CD14-positive monocyte (primary cell): ENCODE results near the gene CNTN5. TPM values are rescaled to one million over a fixed set of nuclear protein-coding genes. Genes with fewer than 3 reads are reported as not detected.

Experiments used
- DNase-seq, 3 donors: peaks; one replicate each; pipeline ENCODE4 v3.0.0-alpha.2; 2011 to 2022
- H2AFZ ChIP-seq: 2 replicates; pipeline ENCODE4 v1.6.0; 2012; ENCODE audit warnings: mild to moderate bottlenecking, low read depth, low read length, inconsistent platforms; ENCODE audit not compliant: insufficient read depth, poor library complexity, severe bottlenecking
- H3K27ac ChIP-seq, 2 donors: 1 replicate in 1 of 2; 2 replicates in 1 of 2; pipeline ENCODE4 v1.5.1; 2012 to 2013; ENCODE audit warnings: low read length in 2 of 2, control low read depth in 1 of 2, inconsistent platforms in 1 of 2, low read depth in 1 of 2, mild to moderate bottlenecking in 1 of 2
- H3K27me3 ChIP-seq, 2 donors: one replicate each; pipeline versions ENCODE4 v1.6.0 to v1.6.1; 2011 to 2013; ENCODE audit warnings: low read length in 2 of 2; ENCODE audit not compliant: control insufficient read depth in 2 of 2, insufficient read depth in 2 of 2
- H3K36me3 ChIP-seq, 2 donors: replicated peaks in 1 of 2; 1 replicate in 1 of 2; 2 replicates in 1 of 2; pipeline versions ENCODE4 v1.5.1 to v1.6.1; 2012 to 2013; ENCODE audit warnings: low read length in 2 of 2, control low read depth in 1 of 2, inconsistent platforms in 1 of 2, mild to moderate bottlenecking in 1 of 2; ENCODE audit not compliant: insufficient read depth in 2 of 2, control insufficient read depth in 1 of 2
- H3K4me1 ChIP-seq, 2 donors: 1 replicate in 1 of 2; 2 replicates in 1 of 2; pipeline versions ENCODE4 v1.5.1 to v1.6.1; 2012 to 2013; ENCODE audit warnings: low read length in 2 of 2, control low read depth in 1 of 2, inconsistent platforms in 1 of 2, mild to moderate bottlenecking in 1 of 2, moderate library complexity in 1 of 2; ENCODE audit not compliant: insufficient read depth in 2 of 2, control insufficient read depth in 1 of 2
- H3K4me2 ChIP-seq: replicated peaks from 2 replicates; pipeline ENCODE3; 2012; ENCODE audit warnings: low read length, moderate library complexity, mild to moderate bottlenecking; ENCODE audit not compliant: poor library complexity, severe bottlenecking; ENCODE audit errors: extremely low read depth
- H3K4me3 ChIP-seq, 3 experiments: fragments of 200-600 bp in 1 of 3; sonication (generic) in 1 of 3; replicated peaks in 1 of 3; 1 replicate in 2 of 3; 2 replicates in 1 of 3; pipeline ENCODE4 v1.5.1; 2011 to 2013; ENCODE audit warnings: low read length in 3 of 3, mild to moderate bottlenecking in 3 of 3, control low read depth in 2 of 3, low read depth in 2 of 3, inconsistent platforms in 1 of 3, moderate library complexity in 1 of 3
- H3K79me2 ChIP-seq: 2 replicates; pipeline ENCODE4 v1.6.0; 2012; ENCODE audit warnings: mild to moderate bottlenecking, control low read depth, inconsistent platforms, low read length, moderate library complexity; ENCODE audit not compliant: insufficient read depth
- H3K9ac ChIP-seq: 2 replicates; pipeline ENCODE4 v1.6.0; 2017; ENCODE audit warnings: low read length, mild to moderate bottlenecking; ENCODE audit not compliant: insufficient read depth, poor library complexity, severe bottlenecking
- H3K9me3 ChIP-seq, 2 donors: replicated peaks in 1 of 2; 1 replicate in 1 of 2; 2 replicates in 1 of 2; pipeline versions ENCODE4 v1.5.1 to v1.6.1; 2012 to 2013; ENCODE audit warnings: low read length in 2 of 2, control low read depth in 1 of 2; ENCODE audit not compliant: control insufficient read depth in 1 of 2, insufficient read depth in 1 of 2
- H4K20me1 ChIP-seq: 2 replicates; pipeline ENCODE4 v1.6.0; 2012; ENCODE audit warnings: mild to moderate bottlenecking, low read length, control low read depth, moderate library complexity; ENCODE audit not compliant: insufficient read depth
- H3K27ac Mint-ChIP-seq, 7 donors: one replicate each; pipeline ENCODE4 v1.8.0; 2020; ENCODE audit warnings: mild to moderate bottlenecking in 7 of 7, mixed read lengths in 7 of 7, moderate library complexity in 6 of 7, inconsistent platforms in 2 of 7
- H3K27me3 Mint-ChIP-seq, 3 donors: one replicate each; pipeline ENCODE4 v1.8.0; 2021 to 2022; ENCODE audit warnings: low read depth in 3 of 3, mild to moderate bottlenecking in 3 of 3, mixed read lengths in 3 of 3, moderate library complexity in 3 of 3, inconsistent platforms in 1 of 3
- H3K36me3 Mint-ChIP-seq, 2 donors: one replicate each; pipeline ENCODE4 v1.8.0; 2020; ENCODE audit warnings: mixed read lengths in 2 of 2, inconsistent platforms in 1 of 2, mild to moderate bottlenecking in 1 of 2
- H3K4me1 Mint-ChIP-seq: one replicate; pipeline ENCODE4 v1.8.0; 2020; ENCODE audit warnings: mild to moderate bottlenecking, mixed read lengths
- H3K4me3 Mint-ChIP-seq, 2 donors: one replicate each; pipeline ENCODE4 v1.8.0; 2020; ENCODE audit warnings: mild to moderate bottlenecking in 2 of 2, mixed read lengths in 2 of 2, moderate library complexity in 1 of 2
- H3K9me3 Mint-ChIP-seq, 7 donors: one replicate each; pipeline ENCODE4 v1.8.0; 2020 to 2022; ENCODE audit warnings: mixed read lengths in 7 of 7, mild to moderate bottlenecking in 6 of 7, moderate library complexity in 6 of 7, inconsistent platforms in 2 of 7
- CTCF ChIP-seq: fragments of 200-600 bp; IDR thresholded peaks from one replicate; pipeline ENCODE4 v1.8.0; 2022; ENCODE audit warnings: antibody characterized with exemption, mild to moderate bottlenecking
- WGBS: methylation state at CpG from one replicate; pipeline ENCODE4 v1.1.5; 2013; ENCODE audit warnings: missing lambda C conversion rate; ENCODE audit not compliant: insufficient coverage; 5-methylcytosine and 5-hydroxymethylcytosine counted together
- intact Hi-C, 2 donors: fragments of 100-400 bp; cut with micrococcal nuclease; formaldehyde crosslinking; loops; one replicate each; pipeline versions ENCODE4 v1.15.0 to v1.15.1; 2023
- polyA plus RNA-seq, 3 donors: library from polyadenylated mRNA; depleted of rRNA in 1 of 3; unstranded in 2 of 3; stranded (reverse) in 1 of 3; fragments of 300-500 nt in 2 of 3; fragments of >200 nt in 1 of 3; fragmentation: Illumina TruSeq in 2 of 3; gene quantifications; 1 replicate in 2 of 3; 2 replicates in 1 of 3; pipeline ENCODE4 v1.2.3, GENCODE V29; 2012 to 2021

The CNTN5 gene
- polyA plus RNA-seq, 3 donors, result not detected

- Histone ChIP-seq H4K20me1 (no peaks in the 10 kb centered on the region), H3K79me2 (no peaks in the 10 kb centered on the region), H3K27ac (no peak overlapping the region), H3K9ac (no peak overlapping the region), H3K36me3 (no peaks in the 10 kb centered on the region), H3K4me1 (no peaks in the 10 kb centered on the region), H3K27me3 (no peaks in the 10 kb centered on the region), H3K4me2 (no peak overlapping the region), H2AFZ (no peak overlapping the region), H3K4me3 (no peak overlapping the region), H3K9me3 (no peaks in the 10 kb centered on the region)
- H3K27me3 Mint-ChIP-seq, result no peaks in the 10 kb centered on the region
- peaks cover 0 to 5% (median under 1%) of the 10 kb centered on the region in 7 donors for H3K9me3 Mint-ChIP-seq
- H3K27ac Mint-ChIP-seq, result no peak overlapping the region
- intact Hi-C loops, result no loop called here
- TF ChIP-seq CTCF, result no peak
- DNase-seq, result no peak
- H3K4me1 Mint-ChIP-seq, result no peaks in the 10 kb centered on the region
- no CpG with 5 or more reads among the region's 1 CpG for WGBS
- no peak overlapping the region for H3K4me3 Mint-ChIP-seq
- H3K36me3 Mint-ChIP-seq, result no peaks in the 10 kb centered on the region
Observed at GRCh38 chr11:99631618-99632017, 610.9 kb downstream of the CNTN5 start.

- Mint-ChIP-seq H3K36me3 (no peaks in the 10 kb centered on the region), H3K27ac (no peak overlapping the region), H3K4me1 (no peaks in the 10 kb centered on the region), H3K27me3 (no peaks in the 10 kb centered on the region), H3K9me3 (peaks cover 0 to 5% (median 2%) of the 10 kb centered on the region in 7 donors), H3K4me3 (no peak overlapping the region)
- DNase-seq, result no peak
- no CpG with 5 or more reads among the region's 2 CpGs for WGBS
- Histone ChIP-seq H3K79me2 (no peaks in the 10 kb centered on the region), H3K9me3 (no peaks in the 10 kb centered on the region), H4K20me1 (no peaks in the 10 kb centered on the region), H3K27ac (no peak overlapping the region), H3K4me1 (no peaks in the 10 kb centered on the region), H3K4me3 (no peak overlapping the region), H3K4me2 (no peak overlapping the region), H2AFZ (no peak overlapping the region), H3K27me3 (no peaks in the 10 kb centered on the region), H3K36me3 (no peaks in the 10 kb centered on the region), H3K9ac (no peak overlapping the region)
- TF ChIP-seq CTCF, result no peak
- intact Hi-C loops, result no loop called here
Observed at GRCh38 chr11:99632969-99633368, 612.2 kb downstream of the CNTN5 start.
